ENCODE data around the gene SLC18A3. TPM values are rescaled to one million over a fixed set of nuclear protein-coding genes. Genes with fewer than 3 reads are reported as not detected.

The SLC18A3 gene
- total RNA-seq, 1 donor from 2014 or later: 17.9 TPM

DNA sequence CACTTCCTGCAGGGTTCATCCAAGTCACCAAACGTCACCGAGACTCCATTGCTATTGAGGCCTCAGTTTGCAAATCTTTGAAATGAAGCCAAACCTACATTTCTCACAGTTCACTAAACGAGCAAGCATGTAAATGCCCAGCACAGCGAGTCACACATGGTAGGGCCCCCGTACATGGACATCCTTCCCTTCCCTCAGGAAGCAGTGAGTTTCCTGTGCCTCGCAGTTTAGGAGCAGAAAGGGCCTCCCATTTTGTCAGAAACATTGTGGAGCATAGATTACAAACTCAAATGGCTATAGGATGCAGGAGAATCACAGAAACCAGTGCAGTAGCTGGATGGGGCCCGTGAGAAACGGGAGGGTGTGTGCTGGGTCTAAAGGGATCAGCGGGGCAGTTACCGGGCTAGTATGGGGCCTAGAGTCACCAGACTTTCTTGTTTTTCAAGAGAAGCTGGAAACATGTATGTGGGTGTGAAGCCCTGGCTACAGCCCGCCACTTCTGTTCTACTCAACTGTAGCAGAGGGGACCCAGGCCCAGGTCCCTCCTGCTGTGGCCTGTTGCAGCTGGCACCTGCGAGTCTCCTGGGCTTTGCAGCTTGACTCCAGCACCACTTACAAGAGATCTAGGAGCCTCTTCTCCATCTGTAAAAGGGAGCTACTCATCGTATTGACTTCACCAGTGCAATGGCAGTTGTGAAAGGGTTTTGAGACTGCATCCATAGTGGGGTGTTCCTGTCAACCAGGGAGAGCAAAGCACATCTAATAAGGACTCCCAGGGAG, 14.2 kb upstream of the SLC18A3 start:
- Mint-ChIP-seq H3K4me1 (peaks cover 9% of the 10 kb centered on the region), H3K27ac (ENCODE audit: unreplicated experiment) (peak overlapping the region; percentile 50), H3K4me3 (no peak overlapping the region), H3K27me3 (ENCODE audit: low read depth) (peaks cover 21% of the 10 kb centered on the region), H3K36me3 (ENCODE audit: low read depth) (no peaks in the 10 kb centered on the region), H3K9me3 (no peaks in the 10 kb centered on the region)
- no peak for DNase-seq (ENCODE audit: low read depth, low spot score)
- TF ChIP-seq, protein P1, sequence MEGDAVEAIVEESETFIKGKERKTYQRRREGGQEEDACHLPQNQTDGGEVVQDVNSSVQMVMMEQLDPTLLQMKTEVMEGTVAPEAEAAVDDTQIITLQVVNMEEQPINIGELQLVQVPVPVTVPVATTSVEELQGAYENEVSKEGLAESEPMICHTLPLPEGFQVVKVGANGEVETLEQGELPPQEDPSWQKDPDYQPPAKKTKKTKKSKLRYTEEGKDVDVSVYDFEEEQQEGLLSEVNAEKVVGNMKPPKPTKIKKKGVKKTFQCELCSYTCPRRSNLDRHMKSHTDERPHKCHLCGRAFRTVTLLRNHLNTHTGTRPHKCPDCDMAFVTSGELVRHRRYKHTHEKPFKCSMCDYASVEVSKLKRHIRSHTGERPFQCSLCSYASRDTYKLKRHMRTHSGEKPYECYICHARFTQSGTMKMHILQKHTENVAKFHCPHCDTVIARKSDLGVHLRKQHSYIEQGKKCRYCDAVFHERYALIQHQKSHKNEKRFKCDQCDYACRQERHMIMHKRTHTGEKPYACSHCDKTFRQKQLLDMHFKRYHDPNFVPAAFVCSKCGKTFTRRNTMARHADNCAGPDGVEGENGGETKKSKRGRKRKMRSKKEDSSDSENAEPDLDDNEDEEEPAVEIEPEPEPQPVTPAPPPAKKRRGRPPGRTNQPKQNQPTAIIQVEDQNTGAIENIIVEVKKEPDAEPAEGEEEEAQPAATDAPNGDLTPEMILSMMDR (conservative IDR thresholded peaks at IDR 0.05): no peak

DNA sequence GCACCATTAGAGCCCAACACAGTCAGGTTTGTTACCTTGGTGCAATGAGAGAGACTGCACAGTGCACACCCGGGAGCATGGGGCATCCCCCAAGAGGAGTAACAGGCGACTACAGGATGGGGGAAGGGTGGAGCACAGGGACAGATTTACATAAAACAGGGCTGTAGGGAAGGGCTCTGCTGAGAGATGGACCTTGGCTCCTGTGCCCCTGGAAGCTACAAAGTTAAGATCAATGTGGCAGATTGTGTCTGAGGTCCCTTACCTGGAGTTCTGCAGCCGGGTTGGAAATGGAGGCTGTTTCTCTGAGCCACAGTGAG, 13.7 kb upstream of the SLC18A3 start:
- Mint-ChIP-seq H3K4me1 (peaks cover 9% of the 10 kb centered on the region), H3K27me3 (ENCODE audit: low read depth) (peaks cover 24% of the 10 kb centered on the region), H3K9me3 (no peaks in the 10 kb centered on the region), H3K4me3 (no peak overlapping the region), H3K36me3 (ENCODE audit: low read depth) (no peaks in the 10 kb centered on the region), H3K27ac (ENCODE audit: unreplicated experiment) (peak overlapping the region; percentile 50)
- TF ChIP-seq, protein P1 (conservative IDR thresholded peaks at IDR 0.05): no peak
- no peak for DNase-seq (ENCODE audit: low read depth, low spot score)

DNA sequence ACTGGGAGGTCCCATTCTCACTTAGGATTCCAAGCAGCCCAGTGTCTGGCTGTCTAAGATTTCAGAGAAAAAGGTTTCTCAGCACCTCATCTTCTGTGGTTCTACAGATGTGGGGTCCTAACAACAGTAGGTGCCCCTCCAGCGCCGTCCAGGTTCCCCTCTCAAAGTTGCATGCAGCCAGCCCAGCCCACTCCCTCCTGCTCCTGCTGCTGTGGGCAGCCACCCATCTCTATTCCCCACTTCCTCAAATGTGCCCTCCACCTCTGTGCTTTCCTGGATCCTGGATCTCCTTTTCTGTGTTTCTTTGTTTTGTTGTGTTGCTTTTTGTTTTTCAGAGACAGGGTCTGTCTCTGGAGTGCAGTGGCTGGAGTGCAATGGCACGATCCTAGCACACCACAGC, 13.3 kb upstream of the SLC18A3 start:
- no peak for DNase-seq (ENCODE audit: low read depth, low spot score)
- no peak overlapping the region for H3K27ac Mint-ChIP-seq (ENCODE audit: unreplicated experiment)
- no peaks in the 10 kb centered on the region for H3K9me3 Mint-ChIP-seq
- H3K4me3 Mint-ChIP-seq: no peak overlapping the region
- no peaks in the 10 kb centered on the region for H3K36me3 Mint-ChIP-seq (ENCODE audit: low read depth)
- peaks cover 27% of the 10 kb centered on the region for H3K27me3 Mint-ChIP-seq (ENCODE audit: low read depth)
- TF ChIP-seq, protein P1 (conservative IDR thresholded peaks at IDR 0.05): no peak
- H3K4me1 Mint-ChIP-seq: peaks cover 9% of the 10 kb centered on the region

DNA sequence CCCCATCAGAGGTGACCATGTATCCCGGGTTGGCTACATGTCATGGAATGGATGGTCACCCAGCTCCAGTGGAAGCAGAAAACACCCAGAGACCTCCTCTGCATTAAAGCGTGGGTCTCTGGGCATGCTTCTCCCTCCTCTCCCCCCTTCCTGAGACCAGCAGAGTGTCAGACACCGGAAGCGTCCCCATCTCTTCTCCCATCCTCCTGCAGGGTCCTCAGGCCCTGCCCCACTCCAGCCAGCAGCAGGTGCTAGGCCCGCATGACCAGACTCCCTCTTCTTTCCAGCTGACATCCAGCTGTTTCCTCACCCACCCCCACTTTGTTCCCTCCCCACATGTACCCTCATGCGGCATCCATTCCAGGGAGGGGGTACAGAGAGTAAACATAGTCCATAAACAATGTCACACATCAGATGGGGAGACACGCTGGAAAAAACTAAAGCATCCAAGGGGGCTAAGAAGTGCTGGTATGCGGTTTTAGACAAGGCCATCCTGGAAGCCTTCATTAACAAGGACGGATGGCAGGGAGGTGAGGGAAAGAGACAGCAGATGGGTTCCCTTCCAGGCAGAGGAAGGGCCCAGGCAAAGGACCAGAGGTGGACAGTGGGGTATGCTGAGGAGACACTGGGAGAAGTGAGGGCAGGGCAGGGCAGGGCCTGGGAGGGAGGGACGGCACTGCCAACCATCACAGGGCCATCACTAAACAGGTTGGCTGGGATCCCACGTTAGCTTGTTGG, 12.5 kb upstream of the SLC18A3 start:
- no peak for DNase-seq (ENCODE audit: low read depth, low spot score)
- peak overlapping the region; percentile 81 for H3K27ac Mint-ChIP-seq (ENCODE audit: unreplicated experiment)
- H3K4me3 Mint-ChIP-seq: no peak overlapping the region
- H3K4me1 Mint-ChIP-seq: peaks cover 9% of the 10 kb centered on the region
- H3K9me3 Mint-ChIP-seq: no peaks in the 10 kb centered on the region
- H3K36me3 Mint-ChIP-seq (ENCODE audit: low read depth): no peaks in the 10 kb centered on the region
- TF ChIP-seq, protein P1 (conservative IDR thresholded peaks at IDR 0.05): no peak
- peaks cover 34% of the 10 kb centered on the region for H3K27me3 Mint-ChIP-seq (ENCODE audit: low read depth)

DNA sequence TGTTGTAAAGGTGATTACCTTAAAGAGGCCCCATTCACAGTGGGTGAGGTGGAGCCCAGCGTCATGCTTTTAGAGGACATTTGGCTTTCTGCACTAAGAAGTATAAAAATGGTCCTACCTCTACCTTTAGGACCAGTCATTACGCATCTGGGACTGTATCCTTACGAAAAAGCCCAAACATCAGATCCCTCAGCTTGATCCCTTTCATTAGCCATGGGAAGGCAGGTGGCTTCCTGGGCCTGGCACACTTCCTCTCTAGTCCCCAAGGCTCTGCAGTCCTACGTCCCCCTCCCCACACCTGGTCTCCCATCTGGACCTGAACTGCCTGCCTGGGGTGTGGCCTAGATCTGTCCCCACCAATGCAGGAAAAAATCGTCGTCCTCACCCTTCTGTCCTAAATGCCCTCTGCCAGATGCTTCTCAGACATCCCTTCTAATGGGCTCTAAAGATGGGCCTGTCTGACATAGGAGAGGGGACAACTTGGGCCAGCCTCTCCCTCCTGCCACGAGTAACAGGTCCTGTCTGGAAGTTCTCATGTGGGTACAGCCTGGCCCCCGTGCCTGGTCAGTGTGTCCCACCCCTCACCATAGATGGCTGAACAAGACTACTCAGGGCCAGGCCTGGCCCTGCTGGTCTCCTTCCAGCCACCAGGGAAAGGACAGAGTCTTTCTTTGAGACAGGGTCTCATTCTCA, 11.8 kb upstream of the SLC18A3 start:
- peaks cover 42% of the 10 kb centered on the region for H3K27me3 Mint-ChIP-seq (ENCODE audit: low read depth)
- no peak overlapping the region for H3K27ac Mint-ChIP-seq (ENCODE audit: unreplicated experiment)
- H3K9me3 Mint-ChIP-seq: no peaks in the 10 kb centered on the region
- no peaks in the 10 kb centered on the region for H3K36me3 Mint-ChIP-seq (ENCODE audit: low read depth)
- no peak for DNase-seq (ENCODE audit: low read depth, low spot score)
- peaks cover 5% of the 10 kb centered on the region for H3K4me1 Mint-ChIP-seq
- TF ChIP-seq, protein P1 (conservative IDR thresholded peaks at IDR 0.05): no peak
- H3K4me3 Mint-ChIP-seq: no peak overlapping the region
